ENCODE measurements around the gene ZNF277.

ZNF277 gene

GRCh38 chr7:112271162-112271561 lies 64.7 kb downstream of the ZNF277 start:
- TF ChIP-seq ZBTB7A (IDR thresholded peaks at IDR 0.05; ENCODE audit: low read depth) = no peak
- no peak for TF ChIP-seq TEAD4 (IDR thresholded peaks at IDR 0.05)
- TF ChIP-seq EP300 (IDR thresholded peaks at IDR 0.05; ENCODE audit: borderline replicate concordance) = no peak
- no peak for TF ChIP-seq CEBPB (IDR thresholded peaks at IDR 0.05)
- no peak for TF ChIP-seq MAX (IDR thresholded peaks at IDR 0.05)
- TF ChIP-seq, protein P1, sequence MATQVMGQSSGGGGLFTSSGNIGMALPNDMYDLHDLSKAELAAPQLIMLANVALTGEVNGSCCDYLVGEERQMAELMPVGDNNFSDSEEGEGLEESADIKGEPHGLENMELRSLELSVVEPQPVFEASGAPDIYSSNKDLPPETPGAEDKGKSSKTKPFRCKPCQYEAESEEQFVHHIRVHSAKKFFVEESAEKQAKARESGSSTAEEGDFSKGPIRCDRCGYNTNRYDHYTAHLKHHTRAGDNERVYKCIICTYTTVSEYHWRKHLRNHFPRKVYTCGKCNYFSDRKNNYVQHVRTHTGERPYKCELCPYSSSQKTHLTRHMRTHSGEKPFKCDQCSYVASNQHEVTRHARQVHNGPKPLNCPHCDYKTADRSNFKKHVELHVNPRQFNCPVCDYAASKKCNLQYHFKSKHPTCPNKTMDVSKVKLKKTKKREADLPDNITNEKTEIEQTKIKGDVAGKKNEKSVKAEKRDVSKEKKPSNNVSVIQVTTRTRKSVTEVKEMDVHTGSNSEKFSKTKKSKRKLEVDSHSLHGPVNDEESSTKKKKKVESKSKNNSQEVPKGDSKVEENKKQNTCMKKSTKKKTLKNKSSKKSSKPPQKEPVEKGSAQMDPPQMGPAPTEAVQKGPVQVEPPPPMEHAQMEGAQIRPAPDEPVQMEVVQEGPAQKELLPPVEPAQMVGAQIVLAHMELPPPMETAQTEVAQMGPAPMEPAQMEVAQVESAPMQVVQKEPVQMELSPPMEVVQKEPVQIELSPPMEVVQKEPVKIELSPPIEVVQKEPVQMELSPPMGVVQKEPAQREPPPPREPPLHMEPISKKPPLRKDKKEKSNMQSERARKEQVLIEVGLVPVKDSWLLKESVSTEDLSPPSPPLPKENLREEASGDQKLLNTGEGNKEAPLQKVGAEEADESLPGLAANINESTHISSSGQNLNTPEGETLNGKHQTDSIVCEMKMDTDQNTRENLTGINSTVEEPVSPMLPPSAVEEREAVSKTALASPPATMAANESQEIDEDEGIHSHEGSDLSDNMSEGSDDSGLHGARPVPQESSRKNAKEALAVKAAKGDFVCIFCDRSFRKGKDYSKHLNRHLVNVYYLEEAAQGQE (IDR thresholded peaks at IDR 0.05; ENCODE audit: low read depth) = no peak
- no peak for TF ChIP-seq RAD21 (IDR thresholded peaks at IDR 0.05; ENCODE audit: low read depth)
- TF ChIP-seq TAF1 (IDR thresholded peaks at IDR 0.05; ENCODE audit: low read depth) = no peak
- no peak for TF ChIP-seq EGR1 (IDR thresholded peaks at IDR 0.05)

DNA sequence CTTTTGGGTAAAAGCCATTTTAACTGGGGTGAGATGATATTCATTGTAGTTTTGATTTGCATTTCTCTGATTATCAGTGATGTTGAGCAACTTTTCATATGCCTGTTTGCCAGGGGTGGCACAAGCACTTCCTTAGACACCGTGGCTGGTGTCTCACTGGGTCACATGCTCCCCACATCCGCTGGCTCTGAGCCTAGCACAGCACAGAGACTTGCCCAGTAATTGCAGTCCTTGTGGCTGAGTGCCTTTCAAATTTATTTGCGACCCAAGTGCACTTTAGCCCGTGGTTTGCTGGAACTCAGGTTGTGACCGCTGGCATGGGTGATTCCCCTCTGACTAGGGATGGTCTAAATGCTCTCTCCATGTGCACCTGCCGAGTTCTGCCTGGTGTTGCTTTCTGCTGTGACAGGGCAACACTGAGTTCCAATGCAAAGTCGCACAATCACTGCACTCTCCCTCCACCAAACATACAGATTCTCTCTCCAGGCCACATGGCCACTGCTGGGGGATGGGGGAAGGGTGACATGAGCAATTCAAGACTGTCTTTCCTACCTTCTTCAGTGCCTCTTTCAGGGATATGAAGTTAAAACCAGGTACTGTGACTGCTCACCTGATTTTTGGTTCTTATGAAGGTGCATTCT lies 66.5 kb downstream of the ZNF277 start:
- TF ChIP-seq TAF1 (IDR thresholded peaks at IDR 0.05; ENCODE audit: low read depth) (no peak), CEBPB (IDR thresholded peaks at IDR 0.05) (no peak), YY1 (IDR thresholded peaks at IDR 0.05; ENCODE audit: low read depth) (no peak), CREB1 (IDR thresholded peaks at IDR 0.05; ENCODE audit: low read depth) (no peak), EP300 (IDR thresholded peaks at IDR 0.05; ENCODE audit: borderline replicate concordance) (no peak), MAX (IDR thresholded peaks at IDR 0.05) (no peak)

DNA sequence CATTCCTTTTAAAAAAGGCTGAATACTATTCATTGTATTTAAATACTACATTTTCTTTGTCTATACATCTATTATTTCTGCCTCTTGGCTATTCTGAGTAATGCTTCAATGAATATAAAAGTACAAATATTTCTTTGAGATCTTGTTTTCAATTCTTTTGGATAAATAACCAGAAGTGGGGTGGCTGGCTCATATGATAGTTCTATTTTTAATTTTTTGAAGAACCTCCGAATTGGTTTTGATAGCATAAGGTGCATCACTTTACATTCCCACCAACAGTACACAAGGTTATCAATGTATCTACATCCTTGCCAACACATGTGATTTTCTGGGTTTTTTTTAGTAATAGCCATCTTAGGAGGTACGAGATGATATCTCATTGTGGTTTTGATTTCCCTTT lies 72.5 kb downstream of the ZNF277 start:
- TF ChIP-seq EGR1 (IDR thresholded peaks at IDR 0.05) = no peak

GRCh38 chr7:112280267-112280666 lies 73.8 kb downstream of the ZNF277 start:
- TF ChIP-seq CEBPB (IDR thresholded peaks at IDR 0.05) = no peak
- TF ChIP-seq NFIC (IDR thresholded peaks at IDR 0.05) = no peak
- TF ChIP-seq RAD21 (IDR thresholded peaks at IDR 0.05; ENCODE audit: low read depth) = no peak
- no peak for TF ChIP-seq EGR1 (IDR thresholded peaks at IDR 0.05)
- TF ChIP-seq YY1 (IDR thresholded peaks at IDR 0.05; ENCODE audit: low read depth) = no peak
- no peak for TF ChIP-seq FOXM1 (IDR thresholded peaks at IDR 0.05; ENCODE audit: borderline replicate concordance, low read depth)
- no peak for TF ChIP-seq ZBTB7A (IDR thresholded peaks at IDR 0.05; ENCODE audit: low read depth)
- no peak for TF ChIP-seq EP300 (IDR thresholded peaks at IDR 0.05; ENCODE audit: borderline replicate concordance)
- no peak for TF ChIP-seq TEAD4 (IDR thresholded peaks at IDR 0.05)
- no peak for TF ChIP-seq TAF1 (IDR thresholded peaks at IDR 0.05; ENCODE audit: low read depth)
- no peak for TF ChIP-seq TCF12 (IDR thresholded peaks at IDR 0.05; ENCODE audit: low read depth)
- TF ChIP-seq USF1 (IDR thresholded peaks at IDR 0.05) = no peak
- no peak for TF ChIP-seq MAX (IDR thresholded peaks at IDR 0.05)
- TF ChIP-seq, protein P1 (IDR thresholded peaks at IDR 0.05; ENCODE audit: low read depth) = no peak
- TF ChIP-seq CREB1 (IDR thresholded peaks at IDR 0.05; ENCODE audit: low read depth) = no peak

DNA sequence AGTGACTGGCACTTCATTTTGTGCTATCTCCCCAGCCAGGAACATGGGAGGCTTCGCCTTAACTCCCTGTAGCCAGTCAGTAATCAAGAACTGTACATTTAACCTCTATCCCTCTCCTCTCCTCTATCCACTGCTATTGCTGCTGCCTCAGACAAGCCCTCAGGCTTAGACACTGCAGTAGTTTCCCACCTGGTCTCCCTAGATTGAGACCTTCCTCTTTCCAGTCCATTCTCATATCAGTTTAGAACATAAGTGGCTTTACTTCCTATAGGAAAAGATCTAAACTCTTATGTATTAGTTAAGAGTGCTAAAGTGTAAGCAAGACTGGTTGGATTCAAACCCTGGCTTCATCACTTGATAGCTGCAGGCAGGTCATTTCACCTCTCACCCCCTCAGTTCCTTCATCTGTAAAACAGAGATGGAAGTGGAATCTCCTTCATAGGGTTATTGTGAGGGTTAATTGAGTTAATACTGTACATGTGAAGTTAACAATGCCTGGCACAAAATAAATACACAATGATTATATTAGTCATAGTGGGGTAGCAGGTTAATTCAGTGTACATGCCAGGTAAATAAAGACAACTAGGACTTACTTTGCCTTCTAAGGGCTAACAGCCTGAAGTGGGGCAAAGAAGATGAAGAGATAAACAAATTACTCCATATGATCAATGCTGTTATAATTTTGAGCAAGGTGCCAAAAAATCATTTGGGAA lies 76.1 kb downstream of the ZNF277 start:
- TF ChIP-seq FOXM1 (IDR thresholded peaks at IDR 0.05; ENCODE audit: borderline replicate concordance, low read depth) = no peak
- TF ChIP-seq TCF12 (IDR thresholded peaks at IDR 0.05; ENCODE audit: low read depth) = no peak
- no peak for TF ChIP-seq EP300 (IDR thresholded peaks at IDR 0.05; ENCODE audit: borderline replicate concordance)
- no peak for TF ChIP-seq YY1 (IDR thresholded peaks at IDR 0.05; ENCODE audit: low read depth)
- TF ChIP-seq USF1 (IDR thresholded peaks at IDR 0.05) = no peak
- no peak for TF ChIP-seq TEAD4 (IDR thresholded peaks at IDR 0.05)
- TF ChIP-seq CREB1 (IDR thresholded peaks at IDR 0.05; ENCODE audit: low read depth) = no peak
- TF ChIP-seq, protein P1 (IDR thresholded peaks at IDR 0.05; ENCODE audit: low read depth) = no peak
- TF ChIP-seq TAF1 (IDR thresholded peaks at IDR 0.05; ENCODE audit: low read depth) = no peak
- TF ChIP-seq RAD21 (IDR thresholded peaks at IDR 0.05; ENCODE audit: low read depth) = no peak
- no peak for TF ChIP-seq ZBTB7A (IDR thresholded peaks at IDR 0.05; ENCODE audit: low read depth)
- TF ChIP-seq EGR1 (IDR thresholded peaks at IDR 0.05) = no peak
- TF ChIP-seq MAX (IDR thresholded peaks at IDR 0.05) = no peak
- no peak for TF ChIP-seq CEBPB (IDR thresholded peaks at IDR 0.05)
- TF ChIP-seq NFIC (IDR thresholded peaks at IDR 0.05) = no peak
